ENCODE data around the gene EFCAB12.

The EFCAB12 gene

GRCh38 chr3:129441782-129442181 is 13.3 kb upstream of the EFCAB12 start:
- TF ChIP-seq SP1 (IDR thresholded peaks at IDR 0.05) = no peak
- no peak for TF ChIP-seq FOXM1 (IDR thresholded peaks at IDR 0.05; ENCODE audit: borderline replicate concordance)
- TF ChIP-seq FOXK2 (IDR thresholded peaks at IDR 0.05) = no peak
- TF ChIP-seq ARNT (IDR thresholded peaks at IDR 0.05) = no peak
- TF ChIP-seq LEF1 (IDR thresholded peaks at IDR 0.05; ENCODE audit: borderline replicate concordance) = no peak
- no peak for TF ChIP-seq FOXA1 (IDR thresholded peaks at IDR 0.05)
- TF ChIP-seq, protein P1, sequence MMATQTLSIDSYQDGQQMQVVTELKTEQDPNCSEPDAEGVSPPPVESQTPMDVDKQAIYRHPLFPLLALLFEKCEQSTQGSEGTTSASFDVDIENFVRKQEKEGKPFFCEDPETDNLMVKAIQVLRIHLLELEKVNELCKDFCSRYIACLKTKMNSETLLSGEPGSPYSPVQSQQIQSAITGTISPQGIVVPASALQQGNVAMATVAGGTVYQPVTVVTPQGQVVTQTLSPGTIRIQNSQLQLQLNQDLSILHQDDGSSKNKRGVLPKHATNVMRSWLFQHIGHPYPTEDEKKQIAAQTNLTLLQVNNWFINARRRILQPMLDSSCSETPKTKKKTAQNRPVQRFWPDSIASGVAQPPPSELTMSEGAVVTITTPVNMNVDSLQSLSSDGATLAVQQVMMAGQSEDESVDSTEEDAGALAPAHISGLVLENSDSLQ (IDR thresholded peaks at IDR 0.05) = no peak
- TF ChIP-seq TARDBP (IDR thresholded peaks at IDR 0.05) = no peak
- TF ChIP-seq NFRKB (IDR thresholded peaks at IDR 0.05) = no peak
- TF ChIP-seq ZNF384 (IDR thresholded peaks at IDR 0.05) = no peak
- no peak for TF ChIP-seq L3MBTL2 (conservative IDR thresholded peaks at IDR 0.05)
- no peak for TF ChIP-seq BHLHE40 (IDR thresholded peaks at IDR 0.05; ENCODE audit: borderline replicate concordance)
- no peak for TF ChIP-seq ELF4 (IDR thresholded peaks at IDR 0.05)
- TF ChIP-seq CTBP1 (IDR thresholded peaks at IDR 0.05; ENCODE audit: borderline replicate concordance) = no peak
- no peak for TF ChIP-seq SUZ12 (IDR thresholded peaks at IDR 0.05)
- TF ChIP-seq HDGF (IDR thresholded peaks at IDR 0.05; ENCODE audit: borderline replicate concordance) = no peak
- ChIA-PET CTCF (interaction anchor here (0.8 kb wide), 1 partner anchor 9 kb away, joined by 6 read pairs; no protein-coding TSS in a partner anchor), POLR2A (interaction anchor here (1.3 to 2.4 kb wide), 2 partner anchors 14 to 263 kb away, joined by 3 to 13 read pairs; partner anchors contain the start of gene EFCAB12)
- no peak for DNase-seq (ENCODE audit: extremely low spot score)

DNA sequence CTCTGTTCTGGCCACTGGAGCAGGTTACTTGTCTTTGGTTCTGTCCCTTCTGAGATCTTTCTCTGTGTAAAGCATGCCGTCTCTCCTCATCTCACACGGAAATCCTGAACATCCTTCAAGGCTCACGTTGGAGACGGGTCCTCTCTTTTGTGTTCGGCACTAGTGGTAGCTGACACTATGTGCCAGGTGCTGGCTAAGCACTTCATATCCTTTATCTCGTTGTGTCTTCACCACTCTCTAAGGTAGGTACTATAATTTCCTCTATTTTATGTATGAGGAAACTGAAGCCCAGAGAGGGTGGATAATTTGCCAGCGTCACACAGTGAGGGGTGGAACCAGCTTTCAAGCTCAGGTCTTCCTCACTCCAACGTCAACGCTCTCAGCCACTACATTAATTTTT is 12.8 kb upstream of the EFCAB12 start:
- CTCF ChIA-PET = interaction anchor here (0.8 kb wide), 1 partner anchor 9 kb away, joined by 6 read pairs; no protein-coding TSS in a partner anchor
- TF ChIP-seq TARDBP (IDR thresholded peaks at IDR 0.05) = no peak
- TF ChIP-seq LEF1 (IDR thresholded peaks at IDR 0.05; ENCODE audit: borderline replicate concordance) = no peak
- TF ChIP-seq NFRKB (IDR thresholded peaks at IDR 0.05) = no peak
- TF ChIP-seq CTBP1 (IDR thresholded peaks at IDR 0.05; ENCODE audit: borderline replicate concordance) = no peak
- no peak for TF ChIP-seq ZNF384 (IDR thresholded peaks at IDR 0.05)
- TF ChIP-seq BHLHE40 (IDR thresholded peaks at IDR 0.05; ENCODE audit: borderline replicate concordance) = no peak
- no peak for TF ChIP-seq FOXA1 (IDR thresholded peaks at IDR 0.05)
- POLR2A ChIA-PET = interaction anchor here (0.8 to 2.4 kb wide), 5 partner anchors 10 to 263 kb away, joined by 3 to 13 read pairs (median 4); partner anchors contain the start of gene EFCAB12
- DNase-seq (ENCODE audit: extremely low spot score) = no peak

- CTCF ChIA-PET = no interaction called here
- DNase-seq (ENCODE audit: extremely low spot score) = no peak
- POLR2A ChIA-PET = interaction anchor here (0.8 to 2.6 kb wide), 16 partner anchors 8 to 262 kb away, joined by 3 to 15 read pairs (median 4); partner anchors contain the start of gene EFCAB12
- TF ChIP-seq, protein P1 (IDR thresholded peaks at IDR 0.05) = no peak
- TF ChIP-seq TARDBP (IDR thresholded peaks at IDR 0.05) (no peak), ZNF384 (IDR thresholded peaks at IDR 0.05) (no peak), SUZ12 (IDR thresholded peaks at IDR 0.05) (no peak), HDGF (IDR thresholded peaks at IDR 0.05; ENCODE audit: borderline replicate concordance) (no peak), ARNT (IDR thresholded peaks at IDR 0.05) (no peak), LEF1 (IDR thresholded peaks at IDR 0.05; ENCODE audit: borderline replicate concordance) (no peak), FOXK2 (IDR thresholded peaks at IDR 0.05) (no peak), FOXM1 (IDR thresholded peaks at IDR 0.05; ENCODE audit: borderline replicate concordance) (no peak), CTBP1 (IDR thresholded peaks at IDR 0.05; ENCODE audit: borderline replicate concordance) (no peak), ELF4 (IDR thresholded peaks at IDR 0.05) (no peak), SP1 (IDR thresholded peaks at IDR 0.05) (no peak), NFRKB (IDR thresholded peaks at IDR 0.05) (no peak), FOXA1 (IDR thresholded peaks at IDR 0.05) (no peak), BHLHE40 (IDR thresholded peaks at IDR 0.05; ENCODE audit: borderline replicate concordance) (no peak), L3MBTL2 (conservative IDR thresholded peaks at IDR 0.05) (no peak)
Measured at GRCh38 chr3:129440618-129441190, 12.3 kb upstream of the EFCAB12 start.

DNA sequence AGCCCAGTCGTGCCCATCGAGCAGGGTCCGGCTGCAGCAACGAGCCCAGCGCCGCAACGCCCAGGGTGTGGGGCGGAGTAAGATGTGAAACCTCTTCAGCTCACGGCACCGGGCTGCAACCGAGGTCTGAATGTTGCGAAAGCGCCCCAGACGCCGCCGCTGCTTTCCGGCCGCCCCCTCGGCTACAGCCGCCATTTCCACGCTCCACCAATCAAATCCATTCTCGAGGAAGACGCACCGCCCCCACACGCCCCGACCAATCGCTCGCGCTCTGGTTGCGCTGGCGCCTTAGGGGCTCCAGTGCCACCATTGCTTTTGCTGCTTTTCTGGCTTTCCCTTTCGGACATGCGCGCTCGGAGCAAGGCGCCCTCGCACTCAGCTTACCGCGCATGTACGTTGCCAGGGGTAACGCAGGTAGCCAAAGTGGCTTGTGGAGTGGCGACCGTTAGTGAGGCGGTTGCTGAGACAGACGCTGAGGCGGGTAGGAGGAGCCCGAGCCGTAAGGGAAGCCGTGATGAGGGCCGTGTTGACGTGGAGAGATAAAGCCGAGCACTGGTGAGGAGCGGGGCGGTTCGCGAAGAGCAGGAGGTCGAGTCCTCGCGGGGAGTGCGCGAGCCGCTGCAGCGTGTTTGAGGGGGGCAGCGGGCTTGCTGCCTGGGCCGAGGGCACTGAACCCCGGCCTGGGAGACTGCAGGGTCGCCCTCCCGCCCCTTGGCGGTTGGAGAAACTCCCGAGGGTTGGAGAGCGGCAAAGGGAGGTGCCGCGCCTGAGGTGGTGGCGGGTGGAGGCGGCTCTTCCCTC is 11.6 kb upstream of the EFCAB12 start, which contains the start of the genes IFT122 and MBD4:
IFT122 (plus strand) TSS at position 408 of the 801 bp plus-strand sequence; CDS start at position 515, 107 bp downstream.
MBD4 (minus strand) TSS at position 132 of the 801 bp plus-strand sequence; CDS start at position 17, 115 bp downstream.
- DNase-seq (ENCODE audit: extremely low spot score) = peak; percentile 97
- CTCF ChIA-PET = interaction anchor here (0.6 to 2.0 kb wide), 3 partner anchors 40 to 107 kb away, joined by 3 to 6 read pairs (median 3); no protein-coding TSS in a partner anchor
- POLR2A ChIA-PET = interaction anchor here (0.6 to 2.6 kb wide), 22 partner anchors 9 to 160 kb away, joined by 3 to 15 read pairs (median 4); partner anchors contain the start of gene EFCAB12
- peak; percentile 71 for TF ChIP-seq L3MBTL2 (conservative IDR thresholded peaks at IDR 0.05)
- no peak for TF ChIP-seq LEF1 (IDR thresholded peaks at IDR 0.05; ENCODE audit: borderline replicate concordance)
- TF ChIP-seq, protein P1 (IDR thresholded peaks at IDR 0.05) = peak; percentile 8; the same call in 1 of the 2 replicates

DNA sequence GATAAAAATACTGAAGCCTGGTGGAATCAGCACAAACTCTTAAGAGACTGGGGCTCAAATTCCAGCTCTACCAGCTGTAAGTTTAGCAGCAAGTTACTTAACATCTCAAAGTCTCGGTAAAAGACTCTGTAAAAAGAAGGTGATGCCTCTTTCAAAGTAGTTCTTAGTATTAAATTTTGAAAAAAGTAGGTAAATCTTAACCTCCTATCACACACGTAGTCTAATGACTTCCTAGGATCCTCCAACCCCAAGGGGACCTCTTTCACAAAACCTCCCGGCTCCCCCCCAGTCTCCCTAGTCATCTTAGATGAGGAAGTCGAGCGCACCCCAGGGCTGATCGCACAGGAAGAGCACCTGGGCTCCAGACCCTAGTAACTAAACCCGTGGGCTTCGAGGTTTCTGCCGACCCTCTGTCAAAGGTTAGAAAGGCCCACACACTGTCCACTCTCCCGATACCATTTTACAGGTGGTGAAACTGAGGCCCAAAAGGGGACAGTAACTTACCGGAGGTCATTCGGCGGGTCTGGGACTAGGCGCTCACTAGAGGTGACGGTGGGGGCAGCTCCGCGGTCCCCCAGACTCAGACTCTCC is 10.9 kb upstream of the EFCAB12 start:
- ChIA-PET CTCF (interaction anchor here (0.6 to 2.0 kb wide), 4 partner anchors 40 to 187 kb away, joined by 3 to 6 read pairs (median 3); no protein-coding TSS in a partner anchor), POLR2A (interaction anchor here (0.6 to 2.6 kb wide), 24 partner anchors 8 to 160 kb away, joined by 3 to 15 read pairs (median 4); partner anchors contain the start of gene EFCAB12)
- TF ChIP-seq FOXM1 (IDR thresholded peaks at IDR 0.05; ENCODE audit: borderline replicate concordance) = peak; percentile 28; the same call in 1 of the 2 replicates
- no peak for TF ChIP-seq FOXA1 (IDR thresholded peaks at IDR 0.05)
- DNase-seq (ENCODE audit: extremely low spot score) = no peak

All from HEK293T (cell line).